Esophagus squamous epithelium (tissue), 4 donors: ENCODE data around the gene SYT2.

Source experiments
- CTCF ChIP-seq, 6 experiments: fragments of 450-650 bp in 4 of 6; fragments of 200-600 bp in 2 of 6; sonication (generic) in 2 of 6; IDR thresholded peaks; one replicate each; pipeline ENCODE4 v1.5.1; 2016 to 2019; ENCODE audit warnings: antibody characterized with exemption in 6 of 6, mild to moderate bottlenecking in 4 of 6, moderate library complexity in 4 of 6
- POLR2A ChIP-seq, 4 donors: fragments of 450-650 bp; IDR thresholded peaks; one replicate each; pipeline ENCODE4 v1.6.1; 2017; ENCODE audit warnings: antibody characterized with exemption in 4 of 4, mild to moderate bottlenecking in 4 of 4, moderate library complexity in 3 of 4

- TF ChIP-seq CTCF (IDR thresholded peaks at IDR 0.05) (no peak), POLR2A (IDR thresholded peaks at IDR 0.05) (no peak)
These were observed 149.0 kb downstream of the SYT2 start for GRCh38 chr1:202561240-202561639.
